ENCODE results near the gene GNAS-AS1. TPM values are rescaled to one million over a fixed set of nuclear protein-coding genes. Genes with fewer than 3 reads are reported as not detected.
A peak's percentile ranks its signal among the peaks of the same experiment; 100 is the strongest.
"Not testable (repeated sequence)": the region's sequence is repeated elsewhere in the genome, so short reads cannot be mapped to it uniquely, and the experiment has no call there.

The GNAS-AS1 gene
- total RNA-seq, 2 donors from 2014 or later, result 1.0 to 1.3 TPM

DNA sequence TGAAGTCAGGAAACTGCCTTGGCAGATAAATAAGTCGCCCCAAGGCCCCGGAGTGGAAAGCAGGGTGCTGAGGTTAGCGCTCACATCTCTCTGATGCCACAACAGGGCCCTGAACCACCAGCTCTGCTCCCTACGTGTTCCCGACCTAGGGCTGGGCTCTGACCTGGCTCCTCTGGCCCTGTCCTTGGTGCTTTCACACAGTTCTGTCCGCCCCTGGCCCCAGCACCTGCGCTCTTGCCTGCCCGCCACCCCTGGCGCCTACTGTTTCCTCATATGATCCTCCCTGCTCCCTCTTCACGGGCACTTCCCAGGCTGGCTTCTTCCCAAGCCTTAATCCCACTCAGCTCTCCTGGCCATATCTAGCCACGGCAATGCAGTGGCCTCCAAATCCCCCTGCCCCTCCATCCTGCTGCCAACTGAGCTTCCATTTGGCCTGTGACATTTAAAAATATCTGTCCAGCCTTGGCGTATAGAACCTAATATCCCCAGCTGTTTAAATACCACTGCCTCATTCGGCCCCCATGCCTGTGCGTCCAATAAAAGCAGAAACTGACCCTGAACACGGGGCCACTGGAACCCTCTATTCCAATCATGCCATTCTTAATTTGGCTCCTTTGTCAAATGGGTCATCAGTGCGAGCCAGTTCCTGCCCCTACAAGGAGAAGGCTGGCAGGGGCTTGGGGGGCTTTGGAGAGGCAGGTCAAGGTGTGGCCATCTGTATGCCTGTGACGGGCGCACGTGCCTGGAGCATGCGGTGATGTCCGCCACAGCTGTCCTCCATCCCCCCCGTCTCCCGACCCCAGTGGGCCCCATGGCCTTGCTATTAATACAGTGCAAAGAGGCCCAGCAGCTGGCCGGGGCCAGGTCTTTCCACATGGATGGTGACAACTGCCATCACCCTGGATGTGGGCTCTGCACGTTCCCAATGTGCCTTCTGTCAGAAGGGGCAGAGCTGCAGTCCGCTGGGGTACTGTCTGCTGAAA lies 27.7 kb downstream of the GNAS-AS1 start:
- no peak overlapping the region for H3K27ac Mint-ChIP-seq
- H3K36me3 Mint-ChIP-seq (ENCODE audit: low read depth), result peaks cover 8% of the 10 kb centered on the region
- H3K4me1 Mint-ChIP-seq, result peaks cover 13% of the 10 kb centered on the region
- no peak for ATAC-seq (replicated peaks)
- no peak overlapping the region for H3K4me3 Mint-ChIP-seq
- H3K9me3 Mint-ChIP-seq, result no peaks in the 10 kb centered on the region
- H3K27me3 Mint-ChIP-seq, result peaks cover 8% of the 10 kb centered on the region

DNA sequence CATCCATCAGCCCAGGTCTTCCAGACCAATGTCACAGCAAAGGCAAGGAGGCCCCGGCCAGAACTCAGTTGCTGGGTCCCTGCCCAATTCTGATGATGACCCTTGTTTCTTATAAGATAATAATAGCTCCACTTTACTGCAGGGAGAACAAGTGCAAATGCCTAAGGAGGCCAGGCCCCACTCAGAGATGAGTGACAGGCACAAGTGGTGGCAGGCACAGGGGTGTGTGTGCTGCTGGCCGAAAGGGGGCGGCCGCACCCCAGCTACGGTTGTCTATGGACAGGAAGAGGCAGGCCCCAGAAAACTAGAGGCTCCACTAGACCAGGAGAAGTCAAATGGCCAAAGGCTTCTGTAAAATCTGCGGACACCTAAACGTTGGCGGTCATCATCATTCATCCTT lies 28.6 kb downstream of the GNAS-AS1 start:
- Mint-ChIP-seq H3K27ac (no peak overlapping the region), H3K36me3 (ENCODE audit: low read depth) (peaks cover 8% of the 10 kb centered on the region), H3K9me3 (no peaks in the 10 kb centered on the region), H3K27me3 (peaks cover 8% of the 10 kb centered on the region), H3K4me3 (no peak overlapping the region), H3K4me1 (peaks cover 13% of the 10 kb centered on the region)
- no peak for ATAC-seq (replicated peaks)

GRCh38 chr20:58820515-58820914 lies 30.2 kb downstream of the GNAS-AS1 start:
- Mint-ChIP-seq H3K27me3 (peaks cover 15% of the 10 kb centered on the region), H3K4me1 (peaks cover 13% of the 10 kb centered on the region)
- H3K4me3 Mint-ChIP-seq; H3K27ac Mint-ChIP-seq; ATAC-seq (replicated peaks); H3K9me3 Mint-ChIP-seq; H3K36me3 Mint-ChIP-seq (ENCODE audit: low read depth): not testable (repeated sequence)

GRCh38 chr20:58819921-58820320 lies 30.8 kb downstream of the GNAS-AS1 start:
- no peak overlapping the region for H3K27ac Mint-ChIP-seq
- no peak for ATAC-seq (replicated peaks)
- no peaks in the 10 kb centered on the region for H3K9me3 Mint-ChIP-seq
- H3K27me3 Mint-ChIP-seq, result peaks cover 20% of the 10 kb centered on the region
- peaks cover 8% of the 10 kb centered on the region for H3K36me3 Mint-ChIP-seq (ENCODE audit: low read depth)
- no peak overlapping the region for H3K4me3 Mint-ChIP-seq
- H3K4me1 Mint-ChIP-seq, result peaks cover 13% of the 10 kb centered on the region

- Mint-ChIP-seq H3K4me1 (peaks cover 13% of the 10 kb centered on the region), H3K27ac (peak overlapping the region; percentile 20), H3K4me3 (peak overlapping the region; percentile 13), H3K36me3 (ENCODE audit: low read depth) (peaks cover 8% of the 10 kb centered on the region), H3K9me3 (no peaks in the 10 kb centered on the region), H3K27me3 (peaks cover 29% of the 10 kb centered on the region)
- peak; percentile 96 for ATAC-seq (replicated peaks)
Observed at GRCh38 chr20:58818586-58819285, 32.0 kb downstream of the GNAS-AS1 start.

DNA sequence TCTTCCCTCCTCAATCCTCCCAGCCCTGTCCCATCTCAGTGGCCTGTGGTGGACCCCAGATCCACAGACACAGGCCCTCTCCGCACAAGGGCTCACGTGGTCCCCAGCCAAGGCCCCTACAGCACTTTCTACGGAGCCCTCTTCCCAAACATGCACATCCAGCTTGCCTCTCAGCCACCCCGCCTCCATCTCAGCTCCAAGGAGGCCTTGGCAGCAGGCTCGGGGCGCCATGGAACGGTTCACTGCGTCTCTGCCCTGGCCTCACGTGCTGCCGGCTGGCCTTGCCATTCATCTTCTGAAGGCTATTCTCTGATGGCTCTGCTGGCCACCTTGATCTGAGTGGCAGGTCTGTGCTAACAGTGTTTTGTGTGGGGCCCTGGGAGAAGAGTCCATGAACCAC lies 33.0 kb downstream of the GNAS-AS1 start:
- H3K36me3 Mint-ChIP-seq (ENCODE audit: low read depth), result peaks cover 8% of the 10 kb centered on the region
- no peak overlapping the region for H3K27ac Mint-ChIP-seq
- H3K27me3 Mint-ChIP-seq, result peaks cover 38% of the 10 kb centered on the region
- no peak overlapping the region for H3K4me3 Mint-ChIP-seq
- peaks cover 13% of the 10 kb centered on the region for H3K4me1 Mint-ChIP-seq
- no peak for ATAC-seq (replicated peaks)
- H3K9me3 Mint-ChIP-seq, result no peaks in the 10 kb centered on the region

DNA sequence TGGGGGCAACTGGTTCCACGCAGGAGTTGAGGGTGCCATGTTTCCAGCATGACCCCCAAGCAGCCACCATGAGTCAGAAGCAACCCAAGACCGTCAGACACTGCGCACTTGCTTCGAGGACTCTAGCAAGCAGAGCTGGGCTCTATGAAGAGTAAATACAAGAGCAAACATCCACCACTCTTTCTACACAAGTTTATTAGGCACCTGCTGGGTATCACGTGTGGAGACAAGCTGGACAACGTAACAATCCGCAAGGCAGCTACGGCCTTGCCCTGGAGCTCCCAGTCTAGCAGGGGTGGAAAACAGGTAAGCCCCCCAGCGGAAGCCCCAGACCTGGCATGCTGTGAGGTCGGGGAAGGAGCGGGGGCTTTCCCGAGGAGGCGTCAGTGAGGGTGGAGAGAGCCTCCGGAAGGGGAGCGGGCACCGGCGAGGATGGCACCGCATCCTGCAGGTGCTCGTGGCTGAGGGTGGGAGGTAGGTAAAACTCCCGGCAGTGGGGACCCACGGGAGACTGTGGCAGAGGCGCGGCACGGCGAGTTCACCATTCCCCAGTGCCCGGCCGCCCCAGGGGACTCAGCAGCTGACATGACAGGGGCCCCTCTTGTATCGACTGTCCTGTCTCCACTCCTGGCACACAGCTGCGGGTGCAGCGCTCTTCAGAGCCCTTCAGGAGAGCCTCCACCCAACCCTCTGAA lies 33.6 kb downstream of the GNAS-AS1 start:
- no peak overlapping the region for H3K27ac Mint-ChIP-seq
- ATAC-seq (replicated peaks), result no peak
- no peak overlapping the region for H3K4me3 Mint-ChIP-seq
- H3K27me3 Mint-ChIP-seq, result peaks cover 41% of the 10 kb centered on the region
- H3K4me1 Mint-ChIP-seq, result peaks cover 13% of the 10 kb centered on the region
- no peaks in the 10 kb centered on the region for H3K9me3 Mint-ChIP-seq
- H3K36me3 Mint-ChIP-seq (ENCODE audit: low read depth), result peaks cover 8% of the 10 kb centered on the region

- H3K4me3 Mint-ChIP-seq, result no peak overlapping the region
- peaks cover 8% of the 10 kb centered on the region for H3K36me3 Mint-ChIP-seq (ENCODE audit: low read depth)
- no peak for ATAC-seq (replicated peaks)
- no peaks in the 10 kb centered on the region for H3K9me3 Mint-ChIP-seq
- H3K27ac Mint-ChIP-seq, result no peak overlapping the region
- peaks cover 45% of the 10 kb centered on the region for H3K27me3 Mint-ChIP-seq
- H3K4me1 Mint-ChIP-seq, result peaks cover 13% of the 10 kb centered on the region
Observed at GRCh38 chr20:58816051-58816450, 34.7 kb downstream of the GNAS-AS1 start.

DNA sequence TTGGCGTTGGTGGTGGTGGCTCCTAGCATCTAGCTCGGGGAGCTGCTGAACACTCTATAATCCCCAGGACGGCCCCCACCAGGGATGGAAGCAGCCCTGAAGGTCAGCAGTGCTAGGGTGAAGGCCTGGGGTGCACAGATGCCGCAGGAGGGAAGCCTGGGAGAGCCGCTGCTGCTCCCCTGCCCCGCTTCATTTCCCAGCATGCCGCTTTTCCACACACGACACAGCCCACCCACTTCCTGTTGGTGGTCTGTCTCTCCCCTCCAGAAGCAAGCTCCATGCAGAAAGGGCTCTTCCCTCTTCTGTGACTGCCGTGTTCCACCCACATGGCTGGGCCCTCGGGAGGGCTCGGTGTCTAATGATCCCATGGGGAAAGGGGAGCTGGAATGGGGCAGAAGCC lies 35.3 kb downstream of the GNAS-AS1 start:
- Mint-ChIP-seq H3K4me3 (no peak overlapping the region), H3K4me1 (peaks cover 13% of the 10 kb centered on the region), H3K36me3 (ENCODE audit: low read depth) (peaks cover 8% of the 10 kb centered on the region), H3K27ac (no peak overlapping the region), H3K27me3 (peaks cover 42% of the 10 kb centered on the region), H3K9me3 (no peaks in the 10 kb centered on the region)
- ATAC-seq (replicated peaks), result no peak

- H3K4me1 Mint-ChIP-seq, result peaks cover 3% of the 10 kb centered on the region
- no peak overlapping the region for H3K4me3 Mint-ChIP-seq
- no peaks in the 10 kb centered on the region for H3K9me3 Mint-ChIP-seq
- H3K27me3 Mint-ChIP-seq, result peaks cover 52% of the 10 kb centered on the region
- H3K27ac Mint-ChIP-seq, result no peak overlapping the region
- H3K36me3 Mint-ChIP-seq (ENCODE audit: low read depth), result peaks cover 2% of the 10 kb centered on the region
- no peak for ATAC-seq (replicated peaks)
Observed at GRCh38 chr20:58813369-58813768, 37.3 kb downstream of the GNAS-AS1 start.

DNA sequence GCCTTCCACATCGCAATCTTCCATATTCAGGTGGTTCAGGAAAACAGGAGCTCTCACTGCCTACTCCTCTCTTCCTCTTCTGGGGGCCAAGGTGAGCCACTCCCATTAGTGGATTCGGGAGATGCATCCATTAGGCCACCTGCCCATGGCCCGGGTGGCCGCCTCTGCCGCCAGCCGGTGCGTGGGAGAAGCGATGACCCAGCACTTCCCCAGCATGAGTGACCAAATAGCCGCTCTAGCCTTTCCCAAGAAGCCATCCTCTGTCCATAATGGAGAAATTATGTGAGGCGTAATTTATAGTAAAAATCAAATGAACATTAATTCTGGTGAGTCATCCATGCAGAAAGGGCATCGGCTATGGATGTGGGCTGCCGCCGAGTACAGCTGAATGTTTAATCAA lies 39.4 kb downstream of the GNAS-AS1 start:
- Mint-ChIP-seq H3K9me3 (no peaks in the 10 kb centered on the region), H3K36me3 (ENCODE audit: low read depth) (no peaks in the 10 kb centered on the region), H3K4me3 (no peak overlapping the region), H3K27me3 (peaks cover 58% of the 10 kb centered on the region), H3K27ac (no peak overlapping the region), H3K4me1 (no peaks in the 10 kb centered on the region)
- no peak for ATAC-seq (replicated peaks)

DNA sequence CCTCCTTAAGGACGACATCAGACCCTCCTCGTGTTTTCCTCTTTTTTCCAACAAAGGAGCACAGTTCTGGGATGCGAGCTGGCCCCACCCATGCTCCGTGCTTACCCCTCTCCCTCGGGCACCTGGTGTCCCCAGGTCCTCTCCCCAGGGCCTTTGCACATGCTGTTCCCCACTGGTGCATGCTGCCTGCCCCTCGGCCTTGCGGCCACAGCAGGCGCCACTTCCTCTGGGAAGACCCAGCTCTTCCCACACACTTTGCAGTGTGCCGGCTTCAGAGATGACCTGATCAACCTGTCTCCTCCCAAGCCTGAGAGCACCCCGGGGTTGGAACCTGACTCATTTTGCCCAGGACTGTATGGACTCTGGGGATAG lies 39.8 kb downstream of the GNAS-AS1 start:
- Mint-ChIP-seq H3K36me3 (ENCODE audit: low read depth) (no peaks in the 10 kb centered on the region), H3K27me3 (peaks cover 61% of the 10 kb centered on the region), H3K27ac (no peak overlapping the region), H3K4me1 (no peaks in the 10 kb centered on the region), H3K4me3 (peak overlapping the region; percentile 17), H3K9me3 (no peaks in the 10 kb centered on the region)
- ATAC-seq (replicated peaks), result no peak

- Mint-ChIP-seq H3K4me1 (no peaks in the 10 kb centered on the region), H3K27ac (no peak overlapping the region), H3K4me3 (peak overlapping the region; percentile 17), H3K27me3 (peaks cover 56% of the 10 kb centered on the region), H3K9me3 (no peaks in the 10 kb centered on the region), H3K36me3 (ENCODE audit: low read depth) (no peaks in the 10 kb centered on the region)
- ATAC-seq (replicated peaks), result peak; percentile 87
Observed at GRCh38 chr20:58810116-58810878, 40.4 kb downstream of the GNAS-AS1 start.

Measured in activated T-helper 17 cell treated with anti-CD3 and anti-CD28 coated beads, Interleukin-2, amount 50 U/mL, for 72 hours (primary cell).